ENCODE results near the gene SERP2. TPM values are rescaled to one million over a fixed set of nuclear protein-coding genes. Genes with fewer than 3 reads are reported as not detected.

SERP2 gene
- total and polyA plus RNA-seq, 9 of the 15 experiments (the other 6 are each of a cell fraction or from before 2014, with no cell fraction given), result 0.13 TPM; not detected in 8

DNA sequence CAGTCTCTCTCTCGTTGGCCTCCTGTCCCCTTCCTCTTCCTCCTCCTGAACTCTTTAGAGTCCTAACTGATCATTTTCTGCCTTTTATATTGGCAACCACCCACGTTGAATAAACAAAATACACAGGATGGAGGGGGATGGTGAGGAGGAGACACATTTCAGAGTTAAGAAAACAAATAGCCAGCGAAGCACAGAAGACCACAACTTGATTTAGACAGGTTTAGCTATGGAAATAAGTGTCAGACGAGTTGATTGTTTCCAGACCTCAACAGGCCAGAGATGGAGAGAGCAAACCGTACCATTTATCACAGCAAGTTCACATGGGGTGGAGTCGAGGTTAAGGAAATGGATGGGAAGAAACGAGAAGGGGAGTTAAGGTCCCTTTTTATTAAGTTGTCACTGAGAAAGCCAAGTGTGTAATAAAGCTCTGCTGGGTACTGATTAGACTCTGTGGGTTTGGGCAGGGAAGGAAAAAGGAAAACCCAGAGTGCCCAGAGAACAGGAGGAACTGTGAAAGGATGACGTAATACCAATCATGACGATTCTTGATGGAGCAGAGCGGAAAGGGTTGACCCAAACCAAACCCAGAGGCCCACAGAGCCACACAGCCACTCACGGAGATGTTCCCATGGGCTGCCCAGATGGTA lies 11.1 kb upstream of the SERP2 start:
- no peaks in the 10 kb centered on the region for H3K36me3 ChIP-seq (ENCODE audit: control insufficient read depth, insufficient read depth, low read length)
- no peaks in the 10 kb centered on the region for H3K9me1 ChIP-seq (ENCODE audit: control insufficient read depth, insufficient read depth, low read length)
- H3K27me3 ChIP-seq (ENCODE audit: control insufficient read depth in 2 of 2, insufficient read depth in 2 of 2, low read length in 2 of 2), result no peaks in the 10 kb centered on the region; a peak in 1 of 5 replicates
- no peak overlapping the region for H3K4me2 ChIP-seq (ENCODE audit: insufficient read depth, low read length)
- FAIRE-seq (no peak), DNase-seq (ENCODE audit: extremely low read depth in 1 of 4, low spot score in 3 of 4) (no peak), ATAC-seq (no peak)
- no peaks in the 10 kb centered on the region for H3K79me2 ChIP-seq (ENCODE audit: control insufficient read depth, insufficient read depth, low read length)
- no peaks in the 10 kb centered on the region for H3K9me3 ChIP-seq (replicated peaks; ENCODE audit: control insufficient read depth, insufficient read depth, low read depth, low read length)
- CTCF ChIA-PET (ENCODE audit: low intra/inter-chr PET ratio), result no interaction called here
- H3K4me3 ChIP-seq, result no peak overlapping the region
- intact Hi-C loops (cut with micrococcal nuclease) (no loop called here), in situ Hi-C loops (cut with MboI) (no loop called here)
- no peak for TF ChIP-seq ZNF717 (CRISPR knock-in tag; IDR thresholded peaks at IDR 0.05)
- TF ChIP-seq, protein P1, sequence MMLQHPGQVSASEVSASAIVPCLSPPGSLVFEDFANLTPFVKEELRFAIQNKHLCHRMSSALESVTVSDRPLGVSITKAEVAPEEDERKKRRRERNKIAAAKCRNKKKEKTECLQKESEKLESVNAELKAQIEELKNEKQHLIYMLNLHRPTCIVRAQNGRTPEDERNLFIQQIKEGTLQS (IDR thresholded peaks at IDR 0.05), result peak; percentile 21; the same call in 1 of the 2 replicates
- TF ChIP-seq, protein P1 (CRISPR knock-in tag; conservative IDR thresholded peaks at IDR 0.05), result no peak
- 24% methylated on average over 8 of the region's 11 CpGs for WGBS (ENCODE audit: insufficient coverage, low coverage, missing lambda C conversion rate)
- H3K9ac ChIP-seq (ENCODE audit: insufficient read depth in 1 of 2, low read depth in 2 of 2, low read length in 2 of 2), result no peak overlapping the region
- no TSS peak for BruUV-seq (replicated peaks)
- peaks cover 3 to 4% of the 10 kb centered on the region in 2 experiments; a peak in 3 of 5 replicates for H3K4me1 ChIP-seq (replicated peaks in 1 of 2; ENCODE audit: control insufficient read depth in 2 of 2, insufficient read depth in 2 of 2, low read length in 2 of 2)
- H3K27ac ChIP-seq (ENCODE audit: extremely low read depth, low read depth, low read length), result no peak overlapping the region
- no peaks in the 10 kb centered on the region for H4K20me1 ChIP-seq (replicated peaks; ENCODE audit: control insufficient read depth, insufficient read depth, low read length)
- no peak overlapping the region for H2AFZ ChIP-seq (ENCODE audit: low read depth, low read length)
- POLR2A ChIA-PET, result no interaction called here

All from K562 (cell line).